Astrocyte (in vitro differentiated cells and primary cell): ENCODE data around the gene CD58.

Experiments used
- CTCF ChIP-seq: IDR thresholded peaks from 2 replicates; pipeline ENCODE4 v1.5.1; 2011; ENCODE audit warnings: low read depth, mild to moderate bottlenecking, inconsistent platforms, low read length, moderate library complexity; ENCODE audit not compliant: insufficient read depth
- EZH2 ChIP-seq: IDR thresholded peaks from 2 replicates; pipeline ENCODE4 v1.6.1; 2012; ENCODE audit warnings: mild to moderate bottlenecking, low read length, inconsistent platforms; ENCODE audit not compliant: insufficient read depth

GRCh38 chr1:116513956-116514355 is 56.9 kb downstream of the CD58 start:
- TF ChIP-seq CTCF, result no peak
- TF ChIP-seq EZH2, result no peak
